Skeletal muscle cell (primary cell): Measurements from ENCODE around the gene TTC23.

Experiments used
- DNase-seq: peaks from one replicate; pipeline ENCODE4 v3.0.0-alpha.2; 2010; ENCODE audit warnings: low read depth
- H3K4me3 ChIP-seq: 2 replicates; pipeline ENCODE4 v1.5.1; 2011; ENCODE audit warnings: low read depth, mild to moderate bottlenecking, control low read depth, low read length, moderate library complexity

Gene TTC23

GRCh38 chr15:99145005-99145404, 104.4 kb downstream of the TTC23 start:
- DNase-seq, result no peak
- H3K4me3 ChIP-seq, result no peak overlapping the region

- DNase-seq, result peak; percentile 48
These were observed 105.4 kb downstream of the TTC23 start for GRCh38 chr15:99143655-99144610.

DNA sequence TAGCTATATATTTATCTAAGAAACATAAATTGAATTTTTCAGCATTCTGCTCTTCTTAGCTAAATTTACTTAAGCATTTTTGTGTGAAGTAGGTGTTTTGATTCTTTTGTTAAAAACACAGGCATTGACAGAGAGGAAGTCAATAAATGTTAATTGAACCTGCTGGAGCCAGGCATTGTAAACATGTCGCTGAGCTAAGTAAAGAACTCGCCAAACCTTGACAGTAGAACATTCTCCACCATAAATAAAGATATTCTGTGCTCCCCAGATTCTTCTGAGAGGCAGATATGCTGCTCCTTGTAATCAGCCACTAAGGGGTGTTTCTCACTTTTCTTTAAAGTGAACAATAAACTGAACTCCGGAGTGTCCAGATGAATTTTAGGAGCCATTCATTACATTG, 106.1 kb downstream of the TTC23 start:
- H3K4me3 ChIP-seq, result no peak overlapping the region
- no peak for DNase-seq

More at GRCh38 chr15:99143655-99144610, 105.4 kb downstream of the TTC23 start:
- H3K4me3 ChIP-seq, result no peak overlapping the region

GRCh38 chr15:99142562-99142961, 106.8 kb downstream of the TTC23 start:
- no peak overlapping the region for H3K4me3 ChIP-seq
- no peak for DNase-seq

GRCh38 chr15:99141943-99142342, 107.4 kb downstream of the TTC23 start:
- no peak overlapping the region for H3K4me3 ChIP-seq
- DNase-seq, result no peak

GRCh38 chr15:99140590-99140989, 108.8 kb downstream of the TTC23 start:
- no peak overlapping the region for H3K4me3 ChIP-seq
- no peak for DNase-seq

- no peak for DNase-seq
- no peak overlapping the region for H3K4me3 ChIP-seq
These were observed 110.1 kb downstream of the TTC23 start for GRCh38 chr15:99139276-99139675.

GRCh38 chr15:99138491-99138982, 110.8 kb downstream of the TTC23 start:
- DNase-seq, result no peak
- no peak overlapping the region for H3K4me3 ChIP-seq

GRCh38 chr15:99137877-99138276, 111.5 kb downstream of the TTC23 start:
- no peak overlapping the region for H3K4me3 ChIP-seq
- no peak for DNase-seq

- no peak overlapping the region for H3K4me3 ChIP-seq
- DNase-seq, result no peak
These were observed 112.3 kb downstream of the TTC23 start for GRCh38 chr15:99137111-99137546.

- no peak for DNase-seq
- H3K4me3 ChIP-seq, result no peak overlapping the region
These were observed 114.2 kb downstream of the TTC23 start for GRCh38 chr15:99135194-99135593.

- no peak overlapping the region for H3K4me3 ChIP-seq
- no peak for DNase-seq
These were observed 115.0 kb downstream of the TTC23 start for GRCh38 chr15:99134317-99134821.

- H3K4me3 ChIP-seq, result no peak overlapping the region
- no peak for DNase-seq
These were observed 116.6 kb downstream of the TTC23 start for GRCh38 chr15:99132634-99133287.

GRCh38 chr15:99132122-99132521, 117.3 kb downstream of the TTC23 start:
- H3K4me3 ChIP-seq, result no peak overlapping the region
- DNase-seq, result no peak

- no peak overlapping the region for H3K4me3 ChIP-seq
- no peak for DNase-seq
These were observed 117.8 kb downstream of the TTC23 start for GRCh38 chr15:99131441-99132023.

GRCh38 chr15:99130765-99131440, 118.5 kb downstream of the TTC23 start:
- DNase-seq, result no peak
- no peak overlapping the region for H3K4me3 ChIP-seq

GRCh38 chr15:99130314-99130713, 119.1 kb downstream of the TTC23 start:
- H3K4me3 ChIP-seq, result no peak overlapping the region
- no peak for DNase-seq

GRCh38 chr15:99129644-99130043, 119.7 kb downstream of the TTC23 start:
- H3K4me3 ChIP-seq, result no peak overlapping the region
- DNase-seq, result no peak

- DNase-seq, result no peak
These were observed 121.0 kb downstream of the TTC23 start for GRCh38 chr15:99128411-99128810.

More at GRCh38 chr15:99128411-99128810, 121.0 kb downstream of the TTC23 start:
- H3K4me3 ChIP-seq, result no peak overlapping the region
